GM12865 (cell line): ENCODE results near the gene SPATA33.
"Not testable (repeated sequence)": the region's sequence is repeated elsewhere in the genome, so short reads cannot be mapped to it uniquely, and the experiment has no call there.

ENCODE experiments used
- DNase-seq: peaks from one replicate; pipeline ENCODE4 v3.0.0; 2010; ENCODE audit warnings: low read depth
- H3K4me3 ChIP-seq: 2 replicates; pipeline ENCODE4 v1.5.1; 2011; ENCODE audit warnings: mild to moderate bottlenecking, low read depth, low read length, control low read depth
- TF ChIP-seq, protein P1 (sequence below): IDR thresholded peaks from 2 replicates; pipeline ENCODE4 v1.5.1; 2011; ENCODE audit warnings: low read length, control low read depth, low read depth, inconsistent platforms; ENCODE audit not compliant: insufficient read depth; ENCODE audit errors: missing control alignments

SPATA33 gene

DNA sequence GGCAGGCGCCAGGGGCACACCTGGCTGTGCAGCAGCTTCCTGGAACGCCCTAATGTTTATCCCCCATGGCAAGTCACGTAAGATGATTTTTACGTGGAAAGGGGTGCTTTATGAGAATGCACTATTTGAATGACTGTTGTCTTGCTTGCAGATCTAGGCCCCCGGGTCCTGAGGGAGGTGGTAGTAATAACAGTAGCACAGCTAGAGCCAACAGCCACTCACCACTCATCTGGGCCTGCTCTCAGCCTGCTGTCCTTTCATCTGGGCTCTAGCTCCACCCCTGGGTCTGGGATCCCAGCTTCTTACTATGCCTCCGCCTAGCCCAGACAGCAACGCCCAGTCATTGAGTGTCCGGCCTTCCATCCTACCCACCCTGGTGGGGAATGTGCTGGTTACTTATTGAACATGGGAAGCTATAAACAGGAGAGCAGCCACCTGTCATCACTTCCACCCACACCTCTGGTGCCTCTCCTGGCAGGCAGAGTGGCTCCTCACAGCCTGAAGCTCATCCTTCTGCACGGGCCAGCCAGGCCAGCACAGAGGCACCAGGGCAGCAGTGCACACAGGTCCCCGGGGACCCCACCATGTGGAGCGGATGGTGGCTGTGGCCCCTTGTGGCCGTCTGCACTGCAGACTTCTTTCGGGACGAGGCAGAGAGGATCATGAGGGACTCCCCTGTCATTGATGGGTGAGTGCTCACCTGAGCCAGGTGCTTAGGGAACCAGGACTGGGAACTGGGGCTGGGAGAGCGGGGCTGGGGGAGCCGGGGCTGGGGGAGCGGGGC is 27.6 kb upstream of the SPATA33 start:
- DNase-seq, result peak; percentile 32
- no peak overlapping the region for H3K4me3 ChIP-seq
- TF ChIP-seq, protein P1, sequence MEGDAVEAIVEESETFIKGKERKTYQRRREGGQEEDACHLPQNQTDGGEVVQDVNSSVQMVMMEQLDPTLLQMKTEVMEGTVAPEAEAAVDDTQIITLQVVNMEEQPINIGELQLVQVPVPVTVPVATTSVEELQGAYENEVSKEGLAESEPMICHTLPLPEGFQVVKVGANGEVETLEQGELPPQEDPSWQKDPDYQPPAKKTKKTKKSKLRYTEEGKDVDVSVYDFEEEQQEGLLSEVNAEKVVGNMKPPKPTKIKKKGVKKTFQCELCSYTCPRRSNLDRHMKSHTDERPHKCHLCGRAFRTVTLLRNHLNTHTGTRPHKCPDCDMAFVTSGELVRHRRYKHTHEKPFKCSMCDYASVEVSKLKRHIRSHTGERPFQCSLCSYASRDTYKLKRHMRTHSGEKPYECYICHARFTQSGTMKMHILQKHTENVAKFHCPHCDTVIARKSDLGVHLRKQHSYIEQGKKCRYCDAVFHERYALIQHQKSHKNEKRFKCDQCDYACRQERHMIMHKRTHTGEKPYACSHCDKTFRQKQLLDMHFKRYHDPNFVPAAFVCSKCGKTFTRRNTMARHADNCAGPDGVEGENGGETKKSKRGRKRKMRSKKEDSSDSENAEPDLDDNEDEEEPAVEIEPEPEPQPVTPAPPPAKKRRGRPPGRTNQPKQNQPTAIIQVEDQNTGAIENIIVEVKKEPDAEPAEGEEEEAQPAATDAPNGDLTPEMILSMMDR, result no peak

DNA sequence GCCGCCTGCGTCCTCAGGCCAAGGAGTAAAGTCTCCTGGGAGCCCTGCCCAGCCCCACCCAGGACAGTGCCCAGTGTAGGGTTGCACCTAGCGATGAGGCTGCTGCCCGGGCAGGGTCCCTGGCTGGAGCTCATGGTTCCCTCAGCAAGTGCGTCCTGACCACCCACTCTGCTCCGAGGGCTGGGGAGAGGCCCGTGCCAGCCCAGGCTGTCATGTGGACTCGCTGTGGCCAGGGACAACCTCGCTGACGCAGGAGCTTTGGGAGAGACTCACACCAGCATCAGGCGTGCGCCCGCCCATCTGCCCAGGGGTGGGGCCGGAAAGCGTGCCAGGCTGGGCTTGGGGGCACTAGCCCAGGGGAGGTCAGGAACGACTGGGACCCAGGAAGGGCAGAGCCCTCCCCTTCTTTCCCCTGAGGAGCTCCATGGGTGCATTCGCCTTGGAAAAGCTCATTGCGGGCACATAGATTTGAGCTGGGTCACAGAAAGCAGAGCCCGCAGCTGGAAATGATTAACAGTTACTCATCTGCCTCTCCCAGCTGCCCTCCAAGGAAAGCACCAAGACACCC is 24.5 kb upstream of the SPATA33 start:
- TF ChIP-seq, protein P1, result no peak
- DNase-seq, result no peak
- no peak overlapping the region for H3K4me3 ChIP-seq

DNA sequence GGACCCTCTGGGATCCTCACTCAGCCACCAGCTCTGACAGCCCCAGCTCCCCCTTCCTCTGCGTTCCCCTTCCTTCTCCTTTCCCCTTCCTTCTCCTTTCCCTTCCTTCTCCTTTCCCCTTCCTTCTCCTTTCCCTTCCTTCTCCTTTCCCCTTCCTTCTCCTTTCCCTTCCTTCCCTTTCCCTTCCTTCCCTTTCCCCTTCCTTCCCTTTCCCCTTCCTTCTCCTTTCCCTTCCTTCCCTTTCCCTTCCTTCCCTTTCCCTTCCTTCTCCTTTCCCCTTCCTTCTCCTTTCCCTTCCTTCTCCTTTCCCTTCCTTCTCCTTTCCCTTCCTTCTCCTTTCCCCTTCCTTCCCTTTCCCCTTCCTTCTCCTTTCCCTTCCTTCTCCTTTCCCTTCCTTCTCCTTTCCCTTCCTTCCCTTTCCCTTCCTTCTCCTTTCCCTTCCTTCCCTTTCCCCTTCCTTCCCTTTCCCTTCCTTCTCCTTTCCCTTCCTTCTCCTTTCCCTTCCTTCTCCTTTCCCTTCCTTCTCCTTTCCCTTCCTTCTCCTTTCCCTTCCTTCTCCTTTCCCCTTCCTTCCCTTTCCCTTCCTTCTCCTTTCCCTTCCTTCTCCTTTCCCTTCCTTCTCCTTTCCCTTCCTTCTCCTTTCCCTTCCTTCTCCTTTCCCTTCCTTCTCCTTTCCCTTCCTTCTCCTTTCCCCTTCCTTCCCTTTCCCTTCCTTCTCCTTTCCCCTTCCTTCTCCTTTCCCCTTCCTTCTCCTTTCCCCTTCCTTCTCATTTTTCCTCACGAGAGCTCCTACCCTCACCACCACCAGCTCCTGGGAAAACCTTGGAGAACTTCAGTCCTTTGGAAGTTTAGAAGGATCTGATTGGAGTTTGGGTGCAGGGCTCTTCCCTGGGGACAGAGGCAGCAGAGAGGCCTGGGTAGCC is 22.9 kb upstream of the SPATA33 start:
- DNase-seq, result not testable (repeated sequence)

DNA sequence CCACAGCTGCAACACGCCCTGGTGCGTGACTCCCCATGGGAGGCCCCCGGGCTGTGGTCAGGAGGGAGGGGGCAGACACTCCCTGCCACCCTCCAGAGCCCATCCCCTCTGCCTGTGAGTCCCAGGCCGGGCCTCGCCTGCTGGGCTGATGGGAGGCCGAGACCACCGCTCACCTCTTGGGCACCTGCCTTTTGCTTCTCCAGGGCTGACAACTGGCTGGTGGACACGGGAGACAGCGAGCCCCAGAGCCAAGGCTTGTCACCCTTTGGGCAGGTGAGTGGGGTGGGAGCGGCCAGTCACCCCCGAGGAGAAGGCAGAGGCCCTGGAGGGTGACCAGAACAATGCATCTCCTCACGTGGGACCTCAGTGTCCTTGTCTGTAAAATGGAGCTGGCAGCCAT is 21.0 kb upstream of the SPATA33 start:
- no peak for DNase-seq
- TF ChIP-seq, protein P1, result no peak
- no peak overlapping the region for H3K4me3 ChIP-seq

More for the DNA sequence above, 22.9 kb upstream of the SPATA33 start:
- not testable (repeated sequence) for H3K4me3 ChIP-seq

DNA sequence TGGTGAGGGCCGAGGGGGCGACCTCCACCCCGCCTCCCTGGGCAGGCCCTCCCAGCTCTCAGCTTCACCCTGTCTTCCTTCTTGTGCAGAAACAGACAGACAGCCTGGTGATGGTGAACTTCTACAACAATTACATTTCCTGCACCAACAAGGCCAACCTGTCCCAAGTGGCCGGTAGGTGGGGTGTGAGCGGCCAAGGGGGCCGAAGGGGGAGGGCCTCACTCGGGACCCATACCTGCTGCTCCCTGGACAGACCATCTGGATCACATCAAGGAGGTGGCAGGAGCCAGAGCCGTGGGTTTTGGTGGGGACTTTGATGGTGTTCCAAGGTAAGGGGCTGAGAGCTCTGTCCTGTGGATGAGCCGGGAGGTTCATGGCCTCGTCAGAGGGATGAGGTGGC is 20.3 kb upstream of the SPATA33 start:
- H3K4me3 ChIP-seq, result no peak overlapping the region
- TF ChIP-seq, protein P1, result no peak
- DNase-seq, result no peak

DNA sequence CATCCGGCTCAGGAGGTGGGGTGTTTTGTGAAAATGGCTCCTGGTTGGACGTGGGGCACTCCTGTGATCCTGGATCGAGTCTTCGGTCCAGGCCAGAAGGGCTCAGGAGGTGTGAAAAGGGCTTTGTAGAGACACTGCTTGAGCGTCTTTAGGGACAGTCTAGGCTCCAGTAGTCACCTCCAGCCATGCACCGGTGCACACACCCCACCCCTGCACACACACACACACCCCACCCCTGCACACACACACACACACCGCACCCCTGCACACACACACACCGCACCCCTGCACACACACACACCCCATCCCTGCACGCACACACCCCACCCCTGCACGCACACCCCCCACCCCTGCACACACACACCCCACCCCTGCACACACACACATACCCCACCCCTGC is 19.2 kb upstream of the SPATA33 start:
- TF ChIP-seq, protein P1, result no peak
- DNase-seq, result no peak
- H3K4me3 ChIP-seq, result no peak overlapping the region

DNA sequence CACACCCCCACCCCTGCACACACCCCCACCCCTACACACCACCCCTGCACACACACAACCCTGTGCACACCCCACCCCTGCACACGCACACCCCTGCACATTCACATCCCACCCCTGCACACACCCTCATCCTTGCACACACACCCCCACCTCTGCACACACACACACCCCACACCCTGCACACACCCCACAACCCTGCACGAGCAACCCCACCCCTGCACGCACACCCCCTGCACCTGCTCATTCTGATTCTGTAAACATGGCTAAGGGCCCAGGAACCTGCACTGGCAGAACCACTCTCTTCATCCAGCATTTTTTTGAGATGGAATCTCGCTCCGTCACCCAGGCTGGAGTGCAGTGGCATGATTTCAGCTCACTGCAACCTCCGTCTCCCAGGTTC is 18.3 kb upstream of the SPATA33 start:
- TF ChIP-seq, protein P1, result no peak
- no peak for DNase-seq
- no peak overlapping the region for H3K4me3 ChIP-seq
